ENCODE results near the gene BORA.

DNA sequence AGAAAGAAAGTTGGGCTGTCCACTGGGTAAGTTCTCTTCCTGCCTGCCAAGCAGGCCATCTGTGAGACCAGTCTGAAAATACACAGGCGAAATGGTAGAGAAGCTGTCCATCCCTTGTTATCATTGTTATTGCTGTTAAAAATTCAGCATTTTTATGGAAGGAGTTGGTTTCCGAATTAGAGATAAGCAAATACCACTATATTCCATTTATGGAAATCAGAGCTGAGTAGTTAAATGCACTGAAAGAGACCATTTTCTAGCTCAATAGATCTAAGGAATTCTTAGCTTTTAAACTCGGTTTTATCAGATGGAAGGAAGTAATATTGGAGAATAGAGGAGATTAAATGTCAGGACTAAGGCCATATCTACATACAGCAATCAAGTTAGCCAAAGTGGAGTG lies 41.0 kb upstream of the BORA start:
- TF ChIP-seq EZH2 (IDR thresholded peaks at IDR 0.05; ENCODE audit: borderline replicate concordance, low read length): no peak
- no peak for TF ChIP-seq CTCF (conservative IDR thresholded peaks at IDR 0.05 in 1 of 2, IDR thresholded peaks at IDR 0.05 in 1 of 2; ENCODE audit: extremely low read depth in 1 of 2, insufficient read depth in 1 of 2, low read depth in 1 of 2, low read length in 2 of 2)

Data from mammary epithelial cell (primary cell).